RCC 7860 (cell line): ENCODE measurements around the gene HID1.
A peak's percentile ranks its signal among the peaks of the same experiment; 100 is the strongest.
"Not testable (repeated sequence)": the region's sequence is repeated elsewhere in the genome, so short reads cannot be mapped to it uniquely, and the experiment has no call there.

ENCODE experiments used
- DNase-seq: peaks from one replicate; pipeline ENCODE4 v3.0.0-alpha.2; 2015; ENCODE audit warnings: low spot score
- FAIRE-seq: peaks from 2 replicates; lab custom pipeline; 2012; peaks lifted over from hg19 to GRCh38; lab: Jason Lieb, UNC

HID1 gene, protein sequence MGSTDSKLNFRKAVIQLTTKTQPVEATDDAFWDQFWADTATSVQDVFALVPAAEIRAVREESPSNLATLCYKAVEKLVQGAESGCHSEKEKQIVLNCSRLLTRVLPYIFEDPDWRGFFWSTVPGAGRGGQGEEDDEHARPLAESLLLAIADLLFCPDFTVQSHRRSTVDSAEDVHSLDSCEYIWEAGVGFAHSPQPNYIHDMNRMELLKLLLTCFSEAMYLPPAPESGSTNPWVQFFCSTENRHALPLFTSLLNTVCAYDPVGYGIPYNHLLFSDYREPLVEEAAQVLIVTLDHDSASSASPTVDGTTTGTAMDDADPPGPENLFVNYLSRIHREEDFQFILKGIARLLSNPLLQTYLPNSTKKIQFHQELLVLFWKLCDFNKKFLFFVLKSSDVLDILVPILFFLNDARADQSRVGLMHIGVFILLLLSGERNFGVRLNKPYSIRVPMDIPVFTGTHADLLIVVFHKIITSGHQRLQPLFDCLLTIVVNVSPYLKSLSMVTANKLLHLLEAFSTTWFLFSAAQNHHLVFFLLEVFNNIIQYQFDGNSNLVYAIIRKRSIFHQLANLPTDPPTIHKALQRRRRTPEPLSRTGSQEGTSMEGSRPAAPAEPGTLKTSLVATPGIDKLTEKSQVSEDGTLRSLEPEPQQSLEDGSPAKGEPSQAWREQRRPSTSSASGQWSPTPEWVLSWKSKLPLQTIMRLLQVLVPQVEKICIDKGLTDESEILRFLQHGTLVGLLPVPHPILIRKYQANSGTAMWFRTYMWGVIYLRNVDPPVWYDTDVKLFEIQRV

GRCh38 chr17:74972107-74972972, at the start of gene HID1:
Gene HID1, minus strand, starts transcription at chr17:74972759. Its CDS starts 103 bp downstream, at chr17:74972656.
- no peak for DNase-seq
- FAIRE-seq, result no peak

DNA sequence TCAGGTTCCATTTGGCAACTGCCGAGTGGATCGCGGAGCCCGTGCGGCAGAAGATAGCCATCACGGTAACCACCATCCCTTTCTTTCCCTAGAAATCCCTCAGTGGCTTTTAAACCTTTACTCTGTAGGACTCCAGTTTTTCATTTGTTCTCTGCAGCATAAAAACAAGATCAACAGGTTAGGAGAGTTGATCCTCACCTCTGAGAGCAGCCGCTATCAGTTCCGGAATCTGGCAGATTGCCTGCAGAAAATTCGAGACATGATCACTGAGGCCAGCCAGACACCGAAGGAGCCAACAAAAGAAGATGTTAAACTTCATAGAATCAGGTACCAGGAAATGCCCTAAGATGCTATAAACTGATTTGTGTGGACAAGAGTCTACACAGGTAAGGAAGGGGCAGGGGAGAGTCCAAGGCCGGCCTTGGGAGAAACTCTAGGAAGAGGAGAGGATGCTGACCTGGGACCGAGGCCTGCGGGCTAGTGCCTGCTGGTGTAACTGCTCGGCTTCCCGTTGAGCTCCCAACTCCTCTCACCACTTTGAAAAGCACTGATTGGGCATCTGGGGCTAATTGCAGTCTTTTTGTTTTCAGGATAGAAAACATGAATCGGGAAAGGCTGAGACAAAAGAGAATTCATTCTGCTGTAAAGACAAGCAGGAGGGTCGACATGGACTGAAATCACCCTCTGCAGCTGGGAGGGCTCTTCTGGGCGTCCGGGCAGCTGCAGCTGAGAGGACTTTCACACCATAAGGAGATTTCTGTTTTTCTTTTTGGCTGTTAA, 48.0 kb upstream of the HID1 start:
- FAIRE-seq, result no peak

GRCh38 chr17:75019710-75020109, 47.2 kb upstream of the HID1 start:
- no peak for DNase-seq
- FAIRE-seq, result no peak

More for the DNA sequence above, 48.0 kb upstream of the HID1 start:
- DNase-seq, result no peak

DNA sequence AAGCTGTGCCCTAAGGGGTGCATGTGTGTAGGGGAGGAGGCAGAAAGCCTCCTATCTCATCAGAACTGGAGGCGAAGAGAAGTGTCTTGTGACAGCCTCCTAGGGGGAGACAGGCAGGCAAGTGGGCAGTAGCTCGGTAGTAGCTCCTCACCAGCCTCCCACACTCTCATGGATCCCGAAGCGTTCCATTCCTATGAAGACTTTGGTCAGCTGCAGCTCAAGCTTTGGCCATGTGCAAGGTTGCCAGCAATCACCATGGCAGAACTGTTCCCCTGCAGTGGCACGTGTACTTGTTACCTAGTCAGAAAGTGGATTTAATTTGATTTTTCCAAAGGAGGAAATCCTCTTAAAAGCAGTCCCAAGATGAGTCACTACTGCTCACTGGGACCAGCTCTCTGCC, 46.6 kb upstream of the HID1 start:
- FAIRE-seq, result no peak

GRCh38 chr17:75013092-75013559, 40.6 kb upstream of the HID1 start:
- no peak for FAIRE-seq
- no peak for DNase-seq

More for the DNA sequence above, 46.6 kb upstream of the HID1 start:
- no peak for DNase-seq

GRCh38 chr17:75012346-75013091, 40.0 kb upstream of the HID1 start, which contains the start of gene MRPL58:
Gene MRPL58, plus strand, starts transcription at chr17:75012670. Its CDS starts 17 bp downstream, at chr17:75012687.
- DNase-seq (peak; percentile 70), FAIRE-seq (no peak)

- FAIRE-seq (no peak), DNase-seq (no peak)
Measured at GRCh38 chr17:75012096-75012345, 39.5 kb upstream of the HID1 start.

- FAIRE-seq (no peak), DNase-seq (no peak)
Measured at GRCh38 chr17:75011401-75012095, 39.0 kb upstream of the HID1 start.

DNA sequence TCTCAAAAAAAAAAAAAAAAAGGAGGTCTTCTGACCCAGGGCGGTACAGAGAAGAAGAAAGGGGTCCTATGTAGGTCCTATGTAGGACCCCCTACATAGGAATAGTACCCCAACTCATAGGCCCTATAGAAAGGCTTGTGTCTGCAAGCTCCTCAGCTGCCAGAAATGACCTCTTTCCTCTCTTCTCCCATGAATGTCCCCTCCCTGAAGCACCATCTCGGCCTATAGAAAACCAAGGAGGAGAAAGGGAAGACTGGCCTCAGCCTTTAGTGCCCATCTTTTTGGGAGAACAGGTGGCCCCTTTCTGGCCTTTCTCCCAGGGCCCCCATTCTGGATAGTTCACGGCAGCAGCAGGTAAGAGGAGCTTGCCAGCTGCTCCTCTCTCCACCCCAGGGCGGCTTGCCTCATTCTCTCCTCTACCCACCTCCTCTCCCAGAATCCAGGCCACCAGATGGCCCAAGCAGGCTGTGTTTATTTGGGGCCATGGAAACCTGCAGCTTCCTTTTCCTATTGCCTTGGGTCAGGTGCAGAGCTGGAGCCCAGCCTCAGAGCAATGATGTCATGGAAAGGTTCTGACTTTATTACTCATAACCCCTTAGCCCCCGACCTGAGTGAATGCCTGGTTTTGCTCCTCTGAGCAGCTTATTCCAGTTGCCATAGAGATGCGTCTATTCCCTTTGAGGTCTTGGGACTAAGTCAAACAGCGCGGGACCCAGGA, 38.3 kb upstream of the HID1 start:
- DNase-seq (peak; percentile 37), FAIRE-seq (no peak)

DNA sequence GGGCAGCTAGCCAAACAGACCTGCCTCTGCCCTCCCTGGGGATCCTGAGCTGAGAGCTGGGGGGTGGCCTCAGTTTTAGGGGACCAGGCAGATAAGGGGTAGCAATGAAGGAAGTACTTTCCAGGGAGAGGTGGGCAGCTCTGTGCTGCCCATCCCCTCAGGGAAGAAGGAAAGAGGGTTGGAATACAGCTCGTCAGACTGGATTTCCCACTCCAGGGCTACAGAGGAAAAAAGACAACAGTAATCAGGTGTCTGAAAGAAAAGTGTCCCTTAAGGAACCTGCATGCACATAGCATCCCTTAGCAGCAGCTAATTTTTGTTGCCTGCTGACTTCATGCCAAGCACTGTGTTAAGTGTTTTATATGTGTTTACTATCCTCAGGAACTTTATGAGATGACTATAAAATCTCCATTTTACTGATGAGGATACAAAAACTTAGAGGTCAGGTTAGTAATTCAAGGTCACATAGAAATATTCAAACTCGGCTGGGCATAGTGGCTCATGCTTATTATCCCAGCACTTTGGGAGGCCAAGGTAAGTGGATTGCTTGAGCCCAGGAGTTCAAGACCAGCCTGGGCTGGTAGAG, 36.7 kb upstream of the HID1 start:
- FAIRE-seq, result no peak
- DNase-seq, result no peak

DNA sequence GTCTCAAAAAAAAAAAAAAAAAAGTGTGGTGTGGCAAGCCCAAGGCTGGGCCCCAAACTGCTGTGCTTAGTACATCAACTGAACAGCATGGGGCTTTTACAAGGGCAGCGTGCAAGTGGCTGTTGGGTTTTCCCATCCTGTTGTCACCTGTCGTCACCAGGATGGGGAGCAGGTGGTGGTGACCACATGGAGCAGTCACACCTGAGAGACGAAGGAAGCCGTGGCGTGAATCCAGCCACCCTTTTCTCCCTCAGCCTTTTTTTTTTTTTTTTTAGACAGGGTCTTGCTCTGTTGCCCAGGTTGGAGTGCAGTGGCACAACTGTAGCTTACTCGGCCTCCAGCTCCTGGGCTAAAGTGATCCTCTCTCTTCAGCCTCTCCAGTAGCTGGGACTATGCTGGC, 35.8 kb upstream of the HID1 start:
- no peak for FAIRE-seq
- no peak for DNase-seq

DNA sequence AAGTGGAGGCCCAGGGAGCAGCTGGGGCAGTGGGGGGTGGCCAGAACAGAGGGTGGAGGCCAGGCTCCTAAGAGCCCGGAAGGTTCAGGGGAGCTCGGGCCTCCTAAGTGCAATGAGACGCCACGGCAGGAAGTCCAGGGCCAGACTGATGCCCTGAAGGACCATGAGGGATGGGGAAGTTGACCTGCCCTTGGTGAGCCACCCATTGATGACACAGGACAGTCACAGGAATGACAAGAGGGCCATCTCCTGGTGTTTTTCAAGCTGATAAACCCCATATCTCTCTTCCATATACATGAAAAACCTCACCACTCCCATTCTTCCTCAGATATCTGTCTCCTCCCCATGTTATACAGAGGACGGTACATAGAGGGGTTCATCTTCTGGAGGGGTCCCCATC, 34.1 kb upstream of the HID1 start:
- FAIRE-seq (no peak), DNase-seq (no peak)

- FAIRE-seq, DNase-seq: not testable (repeated sequence)
Measured at GRCh38 chr17:75006084-75006483, 33.5 kb upstream of the HID1 start.

DNA sequence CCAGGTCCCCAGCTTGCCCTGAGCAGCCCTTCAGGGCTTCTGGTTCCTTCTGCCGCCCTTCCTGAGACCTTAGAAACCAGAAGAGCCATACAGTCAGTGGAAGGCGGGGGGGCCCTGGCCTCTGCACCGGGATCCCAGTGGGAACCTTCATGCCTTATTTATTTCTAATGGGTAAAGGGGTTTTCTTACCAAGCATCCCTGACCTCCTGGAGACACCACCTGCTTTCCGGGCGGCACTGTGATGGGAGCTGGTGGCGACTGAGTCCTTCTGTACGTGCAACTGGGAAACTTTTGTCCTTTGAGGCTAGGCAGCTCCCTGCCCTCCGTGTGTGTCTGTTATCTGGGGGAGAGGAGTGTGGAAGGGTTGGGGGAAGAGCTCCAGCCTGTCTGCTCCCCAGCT, 32.7 kb upstream of the HID1 start:
- FAIRE-seq, result no peak
- no peak for DNase-seq

DNA sequence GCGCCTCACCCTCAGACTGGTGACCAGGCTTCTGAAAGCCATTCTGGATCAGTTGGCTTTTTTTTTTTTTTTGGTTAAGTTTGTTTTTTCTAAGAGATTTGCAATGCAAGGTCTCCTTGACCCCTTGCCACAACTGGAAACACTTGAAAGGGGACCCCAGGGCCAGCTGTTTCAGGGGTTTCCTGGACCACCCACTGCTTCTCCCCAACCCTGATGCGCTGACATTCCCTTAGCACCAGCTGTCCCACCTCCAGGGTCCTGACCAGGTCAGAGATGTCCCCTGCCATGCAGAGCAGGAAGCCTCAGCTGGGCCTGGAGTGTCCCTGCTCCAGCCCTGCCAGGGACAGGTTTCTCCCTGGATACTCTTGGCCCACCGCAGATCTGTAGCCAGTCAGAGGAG, 31.8 kb upstream of the HID1 start:
- DNase-seq (no peak), FAIRE-seq (no peak)

- DNase-seq (no peak), FAIRE-seq (no peak)
Measured at GRCh38 chr17:75003957-75004355, 31.4 kb upstream of the HID1 start.

DNA sequence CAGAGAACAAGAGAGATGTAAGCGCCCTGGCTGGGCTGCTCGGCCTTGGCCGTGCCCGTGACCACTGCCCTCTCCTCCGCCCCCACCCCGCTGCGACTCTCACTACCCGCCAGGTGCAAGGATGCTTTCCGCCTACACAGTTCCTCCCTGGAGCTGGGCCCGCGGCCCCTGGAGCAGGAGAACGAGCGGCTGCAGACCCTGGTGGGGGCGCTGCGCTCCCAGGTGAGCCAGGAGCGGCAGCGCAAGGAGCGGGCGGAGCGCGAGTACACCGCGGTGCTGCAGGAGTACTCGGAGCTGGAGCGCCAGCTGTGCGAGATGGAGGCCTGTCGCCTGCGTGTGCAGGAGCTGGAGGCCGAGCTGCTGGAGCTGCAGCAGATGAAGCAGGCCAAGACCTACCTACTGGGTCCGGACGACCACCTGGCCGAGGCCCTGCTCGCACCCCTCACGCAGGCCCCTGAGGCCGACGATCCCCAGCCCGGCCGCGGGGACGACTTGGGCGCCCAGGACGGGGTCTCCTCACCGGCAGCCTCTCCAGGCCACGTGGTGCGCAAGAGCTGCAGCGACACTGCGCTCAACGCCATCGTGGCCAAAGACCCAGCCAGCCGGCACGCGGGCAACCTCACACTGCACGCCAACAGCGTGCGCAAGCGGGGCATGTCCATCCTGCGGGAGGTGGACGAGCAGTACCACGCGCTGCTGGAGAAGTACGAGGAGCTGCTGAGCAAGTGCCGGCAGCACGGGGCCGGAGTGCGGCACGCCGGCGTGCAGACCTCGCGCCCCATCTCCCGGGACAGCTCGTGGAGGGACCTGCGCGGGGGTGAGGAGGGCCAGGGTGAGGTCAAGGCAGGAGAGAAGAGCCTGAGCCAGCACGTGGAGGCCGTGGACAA, 30.8 kb upstream of the HID1 start:
- FAIRE-seq (no peak), DNase-seq (no peak)
